OCI-LY3 (cell line): ENCODE data around the gene SNN.
A peak's percentile ranks its signal among the peaks of the same experiment; 100 is the strongest.

Source experiments
- H2AFZ ChIP-seq: fragments of 200-600, 300-600 bp; shearing (Covaris generic); 2 replicates; pipeline ENCODE4 v1.6.0; 2014; ENCODE audit warnings: antibody characterized with exemption, low read depth, low read length
- H3K27ac ChIP-seq: fragments of 200-600, 300-600 bp; sonication (generic); 2 replicates; pipeline ENCODE4 v1.5.1; 2014; ENCODE audit warnings: mild to moderate bottlenecking, low read length, moderate library complexity, mixed read lengths
- H3K27me3 ChIP-seq: fragments of 200-600, 300-600 bp; sonication (generic); 2 replicates; pipeline ENCODE4 v1.6.1; 2014; ENCODE audit warnings: low read depth, low read length, mixed read lengths
- H3K36me3 ChIP-seq: fragments of 200-600, 300-600 bp; sonication (generic); replicated peaks from 2 replicates; pipeline ENCODE3; 2014; ENCODE audit warnings: low read depth, low read length, mixed read lengths
- H3K4me1 ChIP-seq: fragments of 300-600, 200-600 bp; sonication (generic); 2 replicates; pipeline ENCODE4 v1.6.1; 2014; ENCODE audit warnings: low read length, mixed read lengths
- H3K4me2 ChIP-seq: fragments of 200-600, 300-600 bp; sonication (generic); 2 replicates; pipeline ENCODE4 v1.6.1; 2014; ENCODE audit warnings: low read length, mixed read lengths
- H3K4me3 ChIP-seq: fragments of 300-600, 200-600 bp; sonication (generic); 2 replicates; pipeline ENCODE4 v1.5.1; 2014; ENCODE audit warnings: antibody characterized with exemption, mild to moderate bottlenecking, low read length, moderate library complexity
- H3K79me2 ChIP-seq: fragments of 300-600, 200-600 bp; shearing (Covaris generic); 2 replicates; pipeline ENCODE4 v1.6.1; 2014; ENCODE audit warnings: mild to moderate bottlenecking, low read length, mixed read lengths
- H3K9ac ChIP-seq: fragments of 300-600, 200-600 bp; shearing (Covaris generic); 2 replicates; pipeline ENCODE4 v1.6.0; 2014; ENCODE audit warnings: mild to moderate bottlenecking, low read length, moderate library complexity
- H3K9me3 ChIP-seq: fragments of 200-600, 300-600 bp; shearing (Covaris generic); 2 replicates; pipeline ENCODE4 v1.6.1; 2014; ENCODE audit warnings: low read length, mixed read lengths; ENCODE audit not compliant: insufficient read depth
- H4K20me1 ChIP-seq: fragments of 200-600, 300-600 bp; sonication (generic); 2 replicates; pipeline ENCODE4 v1.6.1; 2016; ENCODE audit warnings: low read length, mixed read lengths; ENCODE audit not compliant: insufficient read depth
- EZH2phosphoT487 ChIP-seq: fragments of 200-600 bp; shearing (Covaris generic); IDR thresholded peaks from 2 replicates; pipeline ENCODE4 v1.6.1; 2018; ENCODE audit warnings: antibody characterized with exemption, mixed run types, low read depth
- TF ChIP-seq, protein P1 (sequence below): fragments of 200-600, 300-600 bp; sonication (generic); IDR thresholded peaks from 2 replicates; pipeline ENCODE4 v1.5.1; 2014; ENCODE audit warnings: antibody characterized with exemption, low read length, low read depth

Gene SNN

DNA sequence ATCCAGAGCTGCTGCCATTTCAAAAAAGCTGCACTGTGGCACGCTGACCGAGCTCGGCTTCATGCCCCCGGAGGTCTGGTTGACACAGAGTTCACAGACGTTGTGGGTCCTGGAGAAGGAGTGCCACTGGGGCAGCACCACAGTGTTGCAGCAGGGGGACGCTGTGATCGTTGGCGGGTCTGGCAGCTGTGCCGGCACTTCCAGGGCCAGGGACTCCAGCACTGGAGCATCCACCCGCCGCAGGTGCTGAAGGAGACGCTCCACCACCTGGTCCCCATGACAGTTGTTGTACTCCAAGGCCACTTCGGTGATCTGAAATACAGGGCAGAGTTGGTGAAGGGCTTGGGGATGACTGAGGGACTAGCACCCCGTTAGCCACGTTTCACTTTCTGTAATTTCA, 23.5 kb downstream of the SNN start:
- Histone ChIP-seq H3K36me3 (peaks cover 64% of the 10 kb centered on the region), H3K9ac (peak overlapping the region; percentile 68; the same call in 1 of the 2 replicates), H3K79me2 (peaks cover 78% of the 10 kb centered on the region), H4K20me1 (no peaks in the 10 kb centered on the region), H3K27ac (peak overlapping the region; percentile 91), H3K9me3 (no peaks in the 10 kb centered on the region), H3K4me3 (peak overlapping the region; percentile 32; the same call in 1 of the 2 replicates), H3K4me1 (peaks cover 63% of the 10 kb centered on the region), H3K4me2 (peak overlapping the region; percentile 64), H2AFZ (no peak overlapping the region), H3K27me3 (no peaks in the 10 kb centered on the region)
- no peak for TF ChIP-seq EZH2phosphoT487
- TF ChIP-seq, protein P1, sequence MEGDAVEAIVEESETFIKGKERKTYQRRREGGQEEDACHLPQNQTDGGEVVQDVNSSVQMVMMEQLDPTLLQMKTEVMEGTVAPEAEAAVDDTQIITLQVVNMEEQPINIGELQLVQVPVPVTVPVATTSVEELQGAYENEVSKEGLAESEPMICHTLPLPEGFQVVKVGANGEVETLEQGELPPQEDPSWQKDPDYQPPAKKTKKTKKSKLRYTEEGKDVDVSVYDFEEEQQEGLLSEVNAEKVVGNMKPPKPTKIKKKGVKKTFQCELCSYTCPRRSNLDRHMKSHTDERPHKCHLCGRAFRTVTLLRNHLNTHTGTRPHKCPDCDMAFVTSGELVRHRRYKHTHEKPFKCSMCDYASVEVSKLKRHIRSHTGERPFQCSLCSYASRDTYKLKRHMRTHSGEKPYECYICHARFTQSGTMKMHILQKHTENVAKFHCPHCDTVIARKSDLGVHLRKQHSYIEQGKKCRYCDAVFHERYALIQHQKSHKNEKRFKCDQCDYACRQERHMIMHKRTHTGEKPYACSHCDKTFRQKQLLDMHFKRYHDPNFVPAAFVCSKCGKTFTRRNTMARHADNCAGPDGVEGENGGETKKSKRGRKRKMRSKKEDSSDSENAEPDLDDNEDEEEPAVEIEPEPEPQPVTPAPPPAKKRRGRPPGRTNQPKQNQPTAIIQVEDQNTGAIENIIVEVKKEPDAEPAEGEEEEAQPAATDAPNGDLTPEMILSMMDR, result no peak

DNA sequence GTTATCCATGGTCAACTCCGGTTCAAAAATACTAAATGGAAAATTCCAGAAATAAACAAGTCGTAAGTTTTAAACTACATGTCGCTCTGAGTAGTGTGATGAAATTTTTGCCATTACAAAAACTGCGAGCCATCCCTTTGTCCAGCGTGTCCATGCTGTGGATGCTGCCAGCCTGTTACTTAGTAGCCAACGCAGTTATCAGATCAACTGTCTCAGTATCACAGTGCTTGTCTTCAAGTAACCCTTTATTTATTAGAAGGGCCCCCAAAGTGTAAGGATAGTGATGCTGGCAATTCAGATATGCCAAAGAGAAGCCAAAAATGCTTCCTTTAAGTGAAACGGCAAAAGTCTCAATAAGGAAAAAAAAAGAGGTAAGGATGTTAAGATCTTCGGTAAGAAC, 23.9 kb downstream of the SNN start:
- Histone ChIP-seq H3K4me2 (no peak overlapping the region), H3K4me3 (no peak overlapping the region), H3K9me3 (no peaks in the 10 kb centered on the region), H3K27me3 (no peaks in the 10 kb centered on the region), H3K9ac (no peak overlapping the region), H2AFZ (no peak overlapping the region), H3K4me1 (peaks cover 59% of the 10 kb centered on the region), H3K27ac (peak overlapping the region; percentile 91), H3K36me3 (peaks cover 64% of the 10 kb centered on the region), H3K79me2 (peaks cover 78% of the 10 kb centered on the region), H4K20me1 (peaks cover 1% of the 10 kb centered on the region; the same call in 1 of the 2 replicates)
- TF ChIP-seq, protein P1, result no peak
- TF ChIP-seq EZH2phosphoT487, result no peak

DNA sequence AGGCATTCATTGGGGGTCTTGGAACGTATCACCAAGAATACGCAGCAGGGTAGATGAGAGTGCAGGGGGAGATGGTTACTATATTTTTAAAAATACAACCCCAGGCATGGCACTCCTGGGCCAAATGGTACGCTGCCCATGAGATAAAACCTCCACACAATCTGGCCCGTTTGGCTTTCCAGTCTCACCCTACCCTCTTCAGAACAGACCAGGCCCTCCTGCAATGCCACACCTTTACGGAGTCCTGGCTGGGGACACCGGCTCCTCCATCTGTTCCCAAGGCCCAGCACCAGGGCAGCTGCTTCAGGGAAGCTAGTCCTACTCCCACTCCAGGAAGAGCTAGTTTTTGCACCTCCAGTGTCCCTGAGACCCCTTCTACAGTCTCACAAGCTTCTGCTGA, 24.4 kb downstream of the SNN start:
- Histone ChIP-seq H3K36me3 (peaks cover 64% of the 10 kb centered on the region), H2AFZ (no peak overlapping the region), H3K9ac (no peak overlapping the region), H3K4me3 (no peak overlapping the region), H3K9me3 (no peaks in the 10 kb centered on the region), H4K20me1 (peaks cover 4% of the 10 kb centered on the region; the same call in 1 of the 2 replicates), H3K4me2 (no peak overlapping the region), H3K27me3 (no peaks in the 10 kb centered on the region), H3K4me1 (peaks cover 54% of the 10 kb centered on the region), H3K27ac (peak overlapping the region; percentile 91), H3K79me2 (peaks cover 78% of the 10 kb centered on the region)
- TF ChIP-seq EZH2phosphoT487, result no peak
- TF ChIP-seq, protein P1, result no peak

DNA sequence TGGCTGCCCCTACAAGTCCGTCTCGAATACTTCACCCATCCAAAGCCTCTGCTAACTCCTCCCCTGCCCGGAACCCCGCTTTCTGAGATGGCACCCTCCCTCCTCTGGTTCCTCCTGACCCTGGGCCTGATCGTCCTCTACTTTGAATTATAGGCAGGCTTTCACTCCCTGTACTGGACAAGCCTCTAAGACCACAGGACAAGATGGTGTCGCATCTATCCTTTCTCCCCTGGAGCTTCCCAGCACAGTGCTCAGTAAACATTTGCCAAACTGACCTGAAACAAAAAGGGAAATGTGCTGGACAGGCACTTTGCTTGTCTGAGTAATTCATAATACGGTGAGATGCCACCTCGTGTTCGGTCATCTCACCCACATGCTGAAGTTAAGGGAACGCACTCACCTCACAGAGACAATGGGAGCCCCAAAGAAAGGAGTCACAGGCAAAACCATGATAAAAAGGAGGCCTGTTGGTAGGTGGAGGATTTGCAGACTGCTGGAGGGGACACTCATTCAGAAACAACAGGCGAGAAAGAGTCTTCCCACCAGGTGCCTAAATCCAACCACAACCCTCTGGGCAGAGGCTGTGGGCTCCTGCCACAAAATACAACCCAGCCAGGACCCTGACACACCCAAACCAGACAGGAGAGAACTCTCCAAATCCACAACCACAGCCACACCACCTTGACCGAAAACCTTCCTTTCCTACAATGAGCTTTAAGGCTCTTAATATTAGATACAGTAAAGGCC, 28.2 kb downstream of the SNN start:
- no peak overlapping the region for H2AFZ ChIP-seq
- H3K27me3 ChIP-seq, result no peaks in the 10 kb centered on the region
- H3K36me3 ChIP-seq, result peaks cover 77% of the 10 kb centered on the region
- no peak overlapping the region for H3K4me3 ChIP-seq
- no peak overlapping the region for H3K9ac ChIP-seq
- no peak overlapping the region for H3K4me2 ChIP-seq
- H3K27ac ChIP-seq, result no peak overlapping the region
- peaks cover 33% of the 10 kb centered on the region; the same call in 1 of the 2 replicates for H4K20me1 ChIP-seq
- TF ChIP-seq, protein P1, result no peak
- no peak for TF ChIP-seq EZH2phosphoT487
- no peaks in the 10 kb centered on the region for H3K9me3 ChIP-seq
- peaks cover 38% of the 10 kb centered on the region for H3K4me1 ChIP-seq
- peaks cover 89% of the 10 kb centered on the region for H3K79me2 ChIP-seq
